GM18868 (cell line): Measurements from ENCODE around the gene GEMIN7.
"Not testable (repeated sequence)": the region's sequence is repeated elsewhere in the genome, so short reads cannot be mapped to it uniquely, and the experiment has no call there.

ENCODE experiments used
- ATAC-seq: cut with Tn5 transposase; IDR thresholded peaks from one replicate; pipeline ENCODE4 v1.9.1; 2021; ENCODE audit warnings: mild to moderate bottlenecking, moderate library complexity; ENCODE audit not compliant: unreplicated experiment

The GEMIN7 gene

GRCh38 chr19:45102481-45102880 lies 23.4 kb downstream of the GEMIN7 start:
- no peak for ATAC-seq

DNA sequence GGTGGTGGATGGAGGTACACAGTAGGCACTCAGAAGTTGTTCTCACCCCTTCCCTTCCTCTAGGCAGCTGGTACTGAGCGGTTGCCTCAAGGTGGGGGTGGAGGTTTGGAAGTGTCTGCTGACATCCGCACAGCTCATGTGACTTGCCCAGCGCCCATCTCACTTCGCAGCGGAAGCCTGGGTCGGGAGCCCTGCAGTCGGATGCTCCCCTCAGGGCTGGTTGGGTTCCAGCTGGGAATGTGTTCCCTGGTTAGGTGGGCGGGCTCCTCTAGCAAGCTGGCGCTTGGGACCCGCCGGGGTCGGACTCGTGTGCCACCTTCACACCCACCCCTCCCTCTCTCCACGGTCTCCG lies 24.1 kb downstream of the GEMIN7 start:
- no peak for ATAC-seq

DNA sequence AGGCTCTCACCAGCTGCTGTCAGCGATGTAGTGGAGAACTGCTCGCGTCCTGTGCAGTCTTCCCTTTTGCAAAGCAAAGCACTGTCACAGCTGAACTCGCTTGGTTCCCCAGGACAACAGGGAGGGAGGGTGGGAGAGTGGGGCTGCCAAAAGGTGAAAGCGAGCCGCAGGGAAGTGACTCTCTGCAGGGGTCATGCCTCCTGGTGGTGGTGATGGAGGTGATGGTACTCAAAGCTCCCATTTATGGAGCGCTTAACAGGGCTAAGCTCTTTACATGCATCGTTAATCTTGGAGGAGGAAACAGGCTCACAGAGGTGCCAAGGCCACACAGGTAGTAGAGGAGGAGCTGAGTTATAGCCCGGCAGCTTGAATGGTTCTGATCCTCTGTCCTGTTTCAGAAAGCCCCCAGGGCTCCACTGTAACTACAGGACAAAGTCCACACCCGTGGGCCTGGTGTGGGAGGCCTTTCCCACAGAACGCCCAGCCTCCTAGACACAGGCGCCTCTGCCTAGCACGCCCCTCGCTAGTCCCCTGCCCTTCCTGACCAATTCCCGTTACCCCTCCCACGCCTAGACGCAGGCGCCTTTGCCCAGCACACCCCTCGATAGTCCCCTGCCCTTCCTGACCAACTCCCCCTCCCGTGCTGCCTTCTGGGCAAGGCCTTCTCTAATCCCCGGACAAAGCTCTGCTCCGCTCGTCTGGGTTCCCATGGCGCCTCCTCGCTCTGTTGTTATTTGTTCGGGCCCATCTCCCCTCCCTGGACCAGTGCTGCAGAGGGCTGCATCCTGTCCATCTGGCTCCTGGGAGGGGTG lies 24.7 kb downstream of the GEMIN7 start:
- ATAC-seq: no peak

DNA sequence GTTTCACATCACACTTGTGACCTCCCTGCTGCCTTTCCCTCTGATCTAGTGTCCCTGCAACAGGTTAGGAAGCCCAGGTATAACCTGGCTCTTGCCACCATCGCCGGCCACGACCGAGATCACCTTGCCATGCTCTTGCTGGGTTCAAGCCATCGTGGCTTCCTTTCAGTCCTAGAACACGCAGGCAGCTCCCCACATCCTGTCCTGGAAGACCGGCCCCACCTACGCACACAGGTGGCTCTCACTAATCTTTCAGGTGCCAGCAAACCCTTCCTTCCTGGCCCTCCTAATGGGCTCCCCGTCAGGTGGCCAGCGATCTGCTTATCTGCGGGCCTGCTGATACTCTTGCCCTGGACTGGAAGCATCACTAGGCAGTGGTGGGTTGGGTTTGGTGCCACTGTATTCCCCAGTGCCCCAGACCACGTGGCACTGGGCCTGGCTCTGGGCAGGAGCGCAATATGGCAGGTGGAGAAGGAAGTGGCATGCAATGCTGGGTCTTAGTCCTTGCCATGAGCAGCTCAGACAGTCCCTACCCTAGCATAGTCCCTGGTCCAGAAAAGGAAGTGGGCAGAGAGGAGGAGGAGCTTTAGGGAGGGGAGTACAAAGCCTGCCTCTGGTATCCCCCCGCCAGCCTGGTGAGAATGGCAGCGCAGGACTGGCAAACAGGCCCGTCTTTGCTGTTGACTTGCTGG lies 25.7 kb downstream of the GEMIN7 start:
- ATAC-seq: no peak

- ATAC-seq: not testable (repeated sequence)
These were observed 27.3 kb downstream of the GEMIN7 start for GRCh38 chr19:45106363-45106762.

GRCh38 chr19:45107621-45108150 lies 28.6 kb downstream of the GEMIN7 start:
- ATAC-seq: no peak

- ATAC-seq: no peak
These were observed 31.8 kb downstream of the GEMIN7 start for GRCh38 chr19:45110851-45111266.

DNA sequence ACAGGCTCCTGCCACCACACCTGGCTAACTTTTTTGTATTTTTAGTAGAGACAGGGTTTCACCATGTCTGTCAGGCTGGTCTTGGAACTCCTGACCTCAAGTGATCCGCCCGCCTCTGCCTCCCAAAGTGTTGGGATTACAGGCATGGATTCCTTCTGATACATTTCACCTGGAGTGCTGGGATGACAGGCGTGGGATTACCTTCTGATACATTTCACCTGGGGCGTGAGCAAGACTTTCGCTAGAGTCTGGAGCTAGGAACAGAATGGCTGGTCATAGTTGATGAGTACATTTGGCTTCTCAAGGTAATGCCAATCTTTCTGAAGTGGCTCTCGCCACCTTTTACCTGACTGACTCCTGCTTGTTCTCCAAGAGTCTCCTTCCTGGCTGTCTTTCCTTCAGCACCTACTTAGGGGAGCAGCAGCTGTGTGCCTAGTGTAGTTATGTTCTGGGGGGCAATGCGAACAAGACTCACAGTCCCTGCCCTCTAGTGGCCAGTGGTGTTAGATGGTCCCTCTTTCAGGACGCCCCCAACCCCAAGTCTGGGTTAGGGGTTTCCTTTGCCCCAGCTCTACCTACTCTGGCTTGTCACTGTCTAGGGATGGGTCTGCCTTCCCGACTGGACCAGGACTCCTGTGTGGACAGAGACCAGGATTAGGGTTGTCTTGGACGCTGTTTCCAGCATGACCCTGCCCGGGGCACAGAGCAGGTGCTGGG lies 33.2 kb downstream of the GEMIN7 start:
- ATAC-seq: no peak

- no peak for ATAC-seq
These were observed 34.6 kb downstream of the GEMIN7 start for GRCh38 chr19:45113628-45114027.

GRCh38 chr19:45114116-45114515 lies 35.1 kb downstream of the GEMIN7 start:
- ATAC-seq: no peak

GRCh38 chr19:45115809-45116615 lies 37.0 kb downstream of the GEMIN7 start:
- no peak for ATAC-seq

DNA sequence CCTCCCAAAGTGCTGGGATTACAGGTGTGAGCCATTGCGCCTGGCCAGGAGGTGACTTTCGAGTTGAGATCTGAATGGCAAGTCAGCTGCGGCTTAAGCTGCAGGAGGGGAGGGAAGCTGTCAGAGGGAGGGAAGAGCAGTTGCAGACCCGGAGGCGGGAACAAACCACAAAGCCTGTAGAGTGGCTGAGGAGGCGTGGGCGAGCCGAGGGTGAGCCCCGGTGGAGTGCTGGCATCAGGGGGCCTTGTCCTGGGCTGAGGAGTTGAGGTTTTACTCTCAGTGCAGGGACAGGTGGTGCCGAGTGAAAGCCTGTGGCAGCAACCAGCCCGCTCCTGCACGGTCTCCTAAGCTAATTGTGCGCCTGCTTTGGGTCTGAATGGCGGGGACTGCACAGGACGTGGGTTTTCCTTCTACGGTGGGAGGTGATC lies 38.1 kb downstream of the GEMIN7 start:
- ATAC-seq: no peak

DNA sequence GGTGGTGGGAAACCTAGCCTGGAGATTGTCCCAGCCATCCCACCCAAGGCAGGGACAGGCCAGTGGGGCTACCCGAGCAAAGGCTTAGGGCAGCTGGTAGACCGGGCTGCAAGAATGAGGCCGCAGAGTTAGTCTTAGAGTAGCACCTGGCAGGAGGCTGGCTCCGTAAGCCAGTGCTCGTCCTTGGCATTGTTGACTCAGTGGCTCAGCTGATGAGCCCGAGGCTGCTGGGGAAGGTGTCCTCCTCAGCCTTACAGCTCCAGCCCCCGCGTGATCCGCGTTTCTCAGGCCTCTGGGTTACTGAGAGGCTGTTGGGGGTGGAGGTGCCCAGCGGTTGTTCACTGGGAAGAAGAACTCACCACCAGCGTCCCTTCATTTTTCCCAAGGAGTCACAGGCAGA lies 38.6 kb downstream of the GEMIN7 start:
- ATAC-seq: no peak

DNA sequence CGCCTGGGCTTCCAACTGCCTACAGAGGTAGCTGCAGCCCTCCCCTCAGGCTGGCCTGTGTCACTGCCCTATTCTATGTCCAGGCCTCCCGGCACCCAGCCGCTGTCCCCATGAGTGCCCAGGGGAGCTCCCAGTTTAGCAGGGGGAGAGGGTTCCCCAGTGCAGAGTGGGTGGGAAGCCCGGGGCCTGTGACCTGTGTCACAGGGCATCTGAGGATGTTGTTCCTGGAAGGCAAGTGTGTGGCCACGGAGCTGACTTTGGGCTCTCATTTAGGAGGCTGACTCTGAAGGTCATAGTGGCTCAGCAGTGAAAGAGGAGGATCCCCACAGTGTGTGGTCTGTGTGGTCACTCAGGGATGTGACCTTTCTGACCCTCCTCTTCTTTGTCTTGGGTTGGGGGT lies 39.0 kb downstream of the GEMIN7 start:
- ATAC-seq: no peak

DNA sequence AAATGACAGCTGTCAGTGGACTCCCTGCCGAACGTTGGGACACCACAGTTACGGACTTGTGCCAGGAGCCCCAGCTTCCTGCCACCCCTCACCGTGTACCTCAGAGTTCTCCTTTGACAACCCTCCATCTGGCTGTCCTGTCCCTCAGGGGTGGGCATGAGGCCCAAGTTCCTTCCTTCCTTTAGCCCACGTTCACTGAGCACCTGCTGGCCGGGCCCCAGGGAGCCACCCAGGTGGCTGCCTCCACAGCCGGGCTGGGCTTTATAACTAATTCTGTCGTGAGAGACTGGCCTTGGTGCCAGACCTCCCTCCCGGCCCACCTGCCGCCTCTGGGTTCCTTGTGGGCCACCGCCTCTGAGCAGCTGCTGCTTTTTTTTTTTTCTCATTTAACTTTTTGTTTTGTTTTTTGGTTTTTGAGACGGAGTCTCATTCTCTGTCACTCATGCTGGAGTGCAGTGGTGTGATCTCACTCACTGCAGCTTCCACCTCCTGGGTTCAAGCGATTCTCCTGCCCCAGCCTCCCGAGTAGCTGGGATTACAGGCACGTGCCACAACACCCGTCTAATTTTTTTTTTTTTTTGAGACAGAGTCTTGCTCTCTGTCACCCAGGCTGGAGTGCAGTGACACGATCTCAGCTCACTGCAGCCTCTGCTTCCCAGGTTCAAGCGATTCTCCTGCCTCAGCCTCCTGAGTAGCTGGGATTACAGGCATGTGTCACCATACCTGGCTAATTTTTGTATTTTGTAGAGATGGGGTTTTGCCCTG lies 39.7 kb downstream of the GEMIN7 start:
- not testable (repeated sequence) for ATAC-seq

GRCh38 chr19:45119582-45119981 lies 40.5 kb downstream of the GEMIN7 start:
- no peak for ATAC-seq

DNA sequence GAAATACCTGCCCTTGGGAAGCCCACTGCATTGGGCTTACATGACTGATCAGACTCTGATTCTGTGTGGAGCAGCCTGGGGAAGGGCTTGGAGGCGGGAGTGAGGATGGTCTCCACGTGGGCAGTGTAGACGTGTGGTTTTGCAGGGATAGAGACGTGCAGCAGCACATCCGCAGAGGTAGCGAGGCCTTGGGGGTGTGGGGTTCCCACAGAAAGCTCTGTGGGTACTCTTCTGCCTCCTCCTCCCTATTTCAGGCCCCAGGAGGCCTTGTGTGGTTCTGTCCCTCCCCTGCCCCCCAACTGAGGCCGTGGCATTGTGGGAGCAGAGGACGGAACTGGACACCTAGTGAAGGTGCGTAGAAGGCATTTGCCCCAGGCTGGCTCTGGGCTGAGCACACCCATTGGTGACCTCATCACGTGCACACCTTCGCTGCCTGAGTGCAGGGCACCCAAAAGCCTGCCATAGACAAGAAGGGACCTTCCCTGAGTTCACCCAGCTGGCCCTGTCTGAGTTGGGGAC lies 42.8 kb downstream of the GEMIN7 start:
- no peak for ATAC-seq

- no peak for ATAC-seq
These were observed 43.8 kb downstream of the GEMIN7 start for GRCh38 chr19:45122832-45123231.

DNA sequence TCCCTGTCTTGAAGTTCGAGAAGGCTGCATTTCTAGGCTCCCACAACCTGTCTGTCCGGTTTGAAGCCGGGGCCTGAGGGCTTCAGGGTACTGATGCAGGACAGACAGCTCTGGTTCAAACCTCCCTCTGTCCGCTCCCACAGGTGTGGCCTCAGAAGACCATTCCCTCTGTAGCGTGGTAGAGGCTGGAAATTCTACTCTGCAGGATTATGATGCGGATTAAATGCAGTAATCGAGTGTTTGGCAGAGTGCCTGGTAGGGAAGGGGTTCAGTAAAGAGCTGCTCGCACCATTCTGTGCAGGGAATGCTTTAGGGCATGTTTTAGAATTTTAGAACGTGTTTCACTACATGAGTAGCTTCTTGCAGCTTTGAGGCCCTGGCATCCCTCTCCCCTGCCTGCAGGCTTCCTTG lies 44.4 kb downstream of the GEMIN7 start:
- ATAC-seq: no peak

DNA sequence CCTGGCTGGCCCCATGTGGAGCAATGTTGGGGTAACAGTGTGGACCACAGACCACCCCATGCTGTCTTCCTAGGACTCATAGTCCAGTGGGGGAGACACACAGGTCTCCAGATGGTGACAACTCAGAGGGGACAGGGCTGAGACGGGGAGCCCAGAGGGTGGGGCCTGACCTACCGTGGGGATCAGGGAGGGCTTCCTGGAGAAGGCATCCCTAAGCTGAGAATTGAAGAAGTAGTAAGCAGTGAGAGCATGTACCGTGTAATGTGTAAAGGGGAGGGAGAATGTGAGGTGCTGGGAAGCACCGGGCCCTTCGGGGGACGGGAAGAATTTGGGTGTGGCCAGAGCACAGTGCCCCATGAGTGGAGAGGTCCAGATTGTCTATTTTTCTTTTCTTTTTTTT lies 45.0 kb downstream of the GEMIN7 start:
- ATAC-seq: no peak
